GM19025 (cell line): ENCODE results near the gene ABCA4.
"Not testable (repeated sequence)": the region's sequence is repeated elsewhere in the genome, so short reads cannot be mapped to it uniquely, and the experiment has no call there.

ENCODE experiments used
- ATAC-seq: cut with Tn5 transposase; IDR thresholded peaks from one replicate; pipeline ENCODE4 v1.9.1; 2021; ENCODE audit warnings: mild to moderate bottlenecking, low read depth, moderate library complexity; ENCODE audit not compliant: unreplicated experiment

The ABCA4 gene

GRCh38 chr1:94120991-94121390 is at the start of gene ABCA4:
Gene ABCA4, minus strand, starts transcription at chr1:94121148. Its CDS starts 103 bp downstream, at chr1:94121045.
- ATAC-seq = no peak

DNA sequence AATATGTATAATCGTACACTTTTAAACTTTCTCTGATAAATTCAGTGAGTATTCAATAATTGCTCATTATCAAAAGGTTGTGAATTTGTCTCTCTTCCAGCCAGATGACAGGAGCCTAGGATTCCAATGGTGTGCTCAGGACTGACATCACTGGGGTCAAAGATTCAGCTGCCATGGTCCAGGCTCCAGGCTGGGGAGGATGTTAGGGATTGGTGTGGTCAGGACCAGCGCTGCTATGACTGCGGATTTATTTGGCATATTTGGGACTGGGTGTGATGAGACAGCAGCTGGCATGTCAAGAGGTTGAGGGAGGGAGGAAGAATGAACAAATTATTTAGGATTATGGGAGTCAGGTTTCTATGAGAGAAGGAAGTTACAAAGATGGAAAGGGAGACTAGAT is 48.2 kb upstream of the ABCA4 start:
- ATAC-seq = no peak

- ATAC-seq = no peak
These were observed 44.9 kb upstream of the ABCA4 start for GRCh38 chr1:94165843-94166242.

- not testable (repeated sequence) for ATAC-seq
These were observed 43.9 kb upstream of the ABCA4 start for GRCh38 chr1:94164885-94165284.

- ATAC-seq = not testable (repeated sequence)
These were observed 43.2 kb upstream of the ABCA4 start for GRCh38 chr1:94164121-94164520.

- ATAC-seq = not testable (repeated sequence)
These were observed 42.3 kb upstream of the ABCA4 start for GRCh38 chr1:94163249-94163648.

DNA sequence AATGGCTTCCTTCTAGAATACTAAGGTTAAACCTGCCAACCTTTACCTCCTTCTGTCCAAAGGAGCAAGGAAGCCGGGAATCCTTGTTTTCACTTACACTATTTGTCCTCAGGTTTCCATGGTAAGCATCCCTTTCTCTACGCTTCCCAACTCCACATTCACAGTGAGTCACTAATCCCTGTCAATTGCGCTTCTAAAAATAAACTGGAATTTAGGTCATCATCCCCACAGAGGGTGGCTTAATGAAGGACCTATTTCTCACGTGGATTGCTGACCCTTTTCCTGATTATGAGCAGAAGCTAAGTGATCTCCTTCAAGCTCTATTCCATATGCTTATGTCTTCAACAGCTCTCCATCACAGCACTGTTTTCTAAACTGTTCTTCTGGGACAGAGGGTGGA is 39.9 kb upstream of the ABCA4 start:
- ATAC-seq = no peak

DNA sequence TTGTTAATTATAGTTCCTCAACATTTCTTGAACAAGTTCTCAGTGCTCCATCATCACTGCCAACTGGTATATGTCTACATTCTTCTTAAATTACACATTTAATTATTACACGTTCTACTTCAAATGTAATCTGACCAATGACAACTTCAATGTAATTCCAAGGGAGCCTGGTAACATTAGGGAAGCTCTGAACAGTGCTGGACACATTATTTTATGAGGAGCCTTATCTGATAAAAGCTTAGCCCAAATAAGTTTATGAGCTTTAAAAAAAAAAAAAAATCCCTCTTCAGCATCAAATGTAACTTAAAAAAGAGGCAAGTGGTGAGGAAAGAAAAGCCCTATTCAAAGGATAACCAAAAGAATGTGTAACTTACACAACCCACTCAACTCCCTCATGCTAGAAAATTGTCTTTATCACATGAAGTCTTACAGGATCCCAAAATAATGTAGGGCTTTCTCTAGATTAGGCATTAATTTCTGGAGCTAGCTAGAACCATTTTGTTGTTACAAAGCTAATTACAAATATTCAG is 35.2 kb upstream of the ABCA4 start:
- ATAC-seq = no peak

DNA sequence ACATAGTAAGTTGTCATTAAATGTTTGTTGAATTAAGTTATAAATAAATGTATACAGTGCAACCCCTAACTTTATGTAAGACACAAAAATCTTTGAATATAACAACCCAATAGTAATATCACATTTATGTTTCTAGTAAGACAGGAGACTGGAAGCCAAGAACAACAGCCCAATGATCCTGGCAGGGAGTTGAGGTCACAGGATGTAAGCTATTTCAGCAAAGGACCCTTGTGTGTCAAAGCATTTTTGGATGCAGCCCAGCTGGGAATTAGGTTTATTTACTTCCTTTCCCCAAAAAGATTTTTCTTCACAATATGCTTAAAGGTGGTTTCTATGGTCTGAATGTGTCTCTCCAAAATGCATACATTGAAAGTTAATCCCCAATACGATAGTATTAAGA is 34.0 kb upstream of the ABCA4 start:
- ATAC-seq = no peak

DNA sequence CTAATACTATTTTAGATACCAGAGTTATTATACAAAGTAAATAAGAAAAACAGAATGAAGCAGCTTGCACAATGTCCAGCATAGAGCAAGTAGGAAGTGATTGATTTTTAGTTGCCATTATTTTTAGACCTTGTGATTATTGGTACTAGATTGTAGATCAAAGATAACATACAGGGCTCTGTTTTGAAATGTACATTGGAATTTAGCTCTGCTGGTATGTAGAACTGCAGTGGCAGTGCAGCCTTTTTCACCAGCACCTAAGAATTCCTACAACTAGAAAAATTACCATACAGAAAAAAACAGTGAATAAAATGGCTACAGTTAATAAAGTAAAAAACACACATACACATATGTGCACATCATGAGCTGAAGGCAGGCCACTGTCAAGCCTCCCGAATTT is 32.2 kb upstream of the ABCA4 start:
- ATAC-seq = no peak

GRCh38 chr1:94149166-94149565 is 28.2 kb upstream of the ABCA4 start:
- ATAC-seq = not testable (repeated sequence)

- ATAC-seq = no peak
These were observed 25.3 kb upstream of the ABCA4 start for GRCh38 chr1:94146273-94146672.

DNA sequence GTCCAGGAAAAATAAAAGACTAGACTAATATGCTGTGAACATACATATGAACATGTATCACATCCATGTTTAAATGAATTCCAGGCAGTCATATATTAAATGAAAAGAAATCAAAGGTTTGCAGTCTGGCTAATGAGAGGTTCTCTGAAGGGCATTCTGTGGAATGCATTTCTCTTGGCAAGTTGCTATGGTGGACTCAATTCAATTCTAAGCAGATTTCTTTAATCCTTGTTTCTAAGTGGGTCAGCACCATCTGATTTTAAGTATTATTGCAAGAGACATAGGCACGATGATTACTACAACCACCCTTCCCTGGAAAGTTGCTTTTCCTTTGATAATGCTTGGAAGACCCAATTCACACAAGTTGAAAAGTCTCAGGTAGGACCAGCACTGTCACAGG is 23.9 kb upstream of the ABCA4 start:
- no peak for ATAC-seq

DNA sequence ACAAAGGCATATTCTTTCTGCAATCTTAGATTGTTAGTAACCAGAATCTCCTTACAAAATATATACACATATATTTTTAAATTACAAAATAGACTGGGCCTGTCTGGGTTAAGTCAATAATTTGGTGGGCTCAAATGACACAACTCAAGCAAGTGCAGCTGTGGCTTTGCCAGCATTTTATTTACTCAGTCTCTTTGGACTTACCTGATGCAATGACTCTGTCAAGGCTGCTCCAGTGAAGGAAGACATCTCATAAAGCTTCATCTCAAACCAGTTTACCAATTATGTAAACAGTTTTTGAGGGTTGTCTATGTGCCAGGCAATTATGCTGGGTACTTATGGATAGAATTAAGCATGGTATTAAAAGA is 22.8 kb upstream of the ABCA4 start:
- ATAC-seq = no peak

DNA sequence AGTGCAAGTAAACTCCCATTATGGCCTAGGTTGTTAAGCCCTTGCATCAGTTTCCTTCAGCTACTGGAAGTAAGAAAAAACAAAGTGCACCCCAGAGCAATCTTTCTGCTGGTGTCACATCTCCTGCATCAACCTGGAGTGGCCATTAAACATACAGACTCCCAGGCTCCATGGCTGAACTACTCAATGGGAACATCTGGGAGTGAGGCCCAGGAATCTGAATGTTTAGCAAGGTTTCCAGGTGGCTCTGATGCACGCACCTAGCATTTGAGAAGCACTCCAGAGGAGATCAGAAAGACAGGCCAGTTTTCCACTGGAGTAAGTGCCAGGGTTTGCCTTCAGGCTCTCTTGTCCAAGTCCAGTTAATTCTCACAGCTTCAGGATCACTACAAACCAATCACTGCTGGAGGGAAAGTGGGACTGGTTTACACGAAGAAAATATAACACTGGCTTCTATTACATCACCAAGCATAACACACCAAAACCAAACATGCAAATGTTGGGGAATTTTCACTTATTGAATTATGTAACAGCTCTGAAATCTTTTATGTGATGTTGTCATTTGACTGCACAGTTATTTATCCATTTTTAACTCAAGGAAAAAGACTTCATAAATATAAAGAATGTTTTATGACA is 22.3 kb upstream of the ABCA4 start:
- ATAC-seq = no peak

- no peak for ATAC-seq
These were observed 21.6 kb upstream of the ABCA4 start for GRCh38 chr1:94142583-94142982.

GRCh38 chr1:94142022-94142421 is 21.1 kb upstream of the ABCA4 start:
- ATAC-seq = no peak

GRCh38 chr1:94132111-94132510 is 11.2 kb upstream of the ABCA4 start:
- no peak for ATAC-seq

DNA sequence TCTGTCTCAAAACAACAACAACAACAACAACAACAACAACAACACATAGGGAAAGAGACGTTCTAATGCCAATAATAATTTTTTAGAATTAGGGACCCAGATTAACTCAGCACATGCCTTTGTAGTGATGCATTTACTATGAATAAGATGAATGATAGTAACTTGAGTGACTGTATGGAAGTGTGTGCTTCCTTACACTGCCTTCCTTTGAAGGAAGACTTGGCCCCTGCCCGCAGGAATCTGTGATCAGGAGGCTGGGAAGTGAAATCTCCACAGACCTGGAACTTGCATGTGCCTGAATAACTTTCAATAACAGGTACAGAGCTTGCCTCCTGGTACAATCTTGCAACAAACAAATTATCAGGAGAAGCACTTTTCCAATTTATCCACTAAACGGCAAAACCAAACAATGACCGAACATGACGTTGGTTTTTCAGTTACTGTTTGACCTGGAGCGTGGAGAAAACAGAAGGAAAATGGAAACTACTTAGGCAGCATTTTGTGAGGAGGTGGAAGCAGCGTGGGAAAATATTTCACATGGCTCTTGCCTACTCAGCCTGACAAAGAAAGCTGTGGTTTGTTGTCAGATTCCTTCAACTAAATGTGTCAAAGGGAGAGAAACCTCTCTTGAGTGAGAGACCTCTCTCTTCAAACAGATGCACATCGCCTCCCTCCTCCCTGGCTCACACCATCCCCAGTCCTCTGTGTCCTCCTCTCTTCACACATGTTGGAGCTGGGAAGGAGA is 10.1 kb upstream of the ABCA4 start:
- ATAC-seq = no peak

- no peak for ATAC-seq
These were observed 5.7 kb upstream of the ABCA4 start for GRCh38 chr1:94126651-94127050.

DNA sequence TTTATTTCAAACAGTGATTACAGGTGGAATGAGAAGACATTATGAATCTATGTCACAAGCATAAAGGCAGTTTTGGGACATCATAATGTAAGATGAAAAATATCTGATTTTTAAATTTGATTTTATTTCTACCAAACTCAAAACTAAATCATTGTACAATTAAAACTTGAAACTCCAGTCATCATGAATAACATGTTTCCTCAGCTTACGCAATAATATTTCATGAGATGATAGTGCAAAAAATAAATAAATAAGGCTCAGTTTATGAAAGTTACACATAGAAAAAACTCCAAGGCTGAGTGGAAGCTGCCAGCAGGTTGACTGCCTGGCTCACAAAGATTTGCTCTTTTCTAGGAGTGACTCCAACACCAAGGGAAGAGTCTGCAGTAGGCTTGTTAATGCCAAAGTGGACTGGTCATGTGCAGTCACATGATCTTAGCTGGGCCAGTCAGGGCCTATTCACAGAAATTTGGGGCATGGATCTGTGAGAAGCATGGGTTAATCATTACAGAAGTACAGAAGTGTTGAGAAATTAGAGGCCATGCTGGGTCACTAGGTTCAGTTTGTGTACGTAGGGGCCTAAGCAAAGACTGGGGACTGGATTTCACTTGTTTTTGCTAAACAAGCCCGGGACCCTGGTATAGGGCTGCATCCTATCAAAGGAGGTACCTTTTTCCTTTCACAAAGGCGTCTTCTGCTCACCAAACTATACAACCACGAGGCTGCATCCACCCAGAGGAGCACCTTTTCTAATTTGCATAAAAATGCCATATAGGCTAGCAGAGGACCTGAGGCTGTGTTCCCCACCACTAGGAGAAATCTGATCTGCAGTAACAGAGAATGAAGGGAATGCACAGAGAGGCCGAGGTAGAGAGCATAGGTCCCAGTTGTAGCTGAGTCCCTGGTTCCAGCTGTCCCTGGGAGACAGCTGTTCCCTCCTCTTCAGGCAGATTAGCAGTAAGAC is 4.9 kb upstream of the ABCA4 start:
- ATAC-seq = no peak
